Measurements from ENCODE around the gene ROCK1.
"Not testable (repeated sequence)": the region's sequence is repeated elsewhere in the genome, so short reads cannot be mapped to it uniquely, and the experiment has no call there.

Gene ROCK1

GRCh38 chr18:21111346-21112139, at the start of gene ROCK1:
Gene ROCK1, minus strand, starts transcription at chr18:21111813. Its CDS starts 903 bp downstream, at chr18:21110910.
- peak; percentile 99 for DNase-seq (ENCODE audit: low read depth)

- no peak for DNase-seq (ENCODE audit: low read depth)
Observed at GRCh38 chr18:21155443-21155842, 43.8 kb upstream of the ROCK1 start.

GRCh38 chr18:21146016-21146415, 34.4 kb upstream of the ROCK1 start:
- DNase-seq (ENCODE audit: low read depth), result no peak

GRCh38 chr18:21145371-21145770, 33.8 kb upstream of the ROCK1 start:
- DNase-seq (ENCODE audit: low read depth), result no peak

- DNase-seq (ENCODE audit: low read depth), result no peak
Observed at GRCh38 chr18:21141668-21142422, 30.2 kb upstream of the ROCK1 start.

GRCh38 chr18:21137719-21138488, 26.3 kb upstream of the ROCK1 start:
- DNase-seq (ENCODE audit: low read depth), result not testable (repeated sequence)

GRCh38 chr18:21134895-21135294, 23.3 kb upstream of the ROCK1 start:
- DNase-seq (ENCODE audit: low read depth), result no peak

GRCh38 chr18:21132398-21132918, 20.8 kb upstream of the ROCK1 start:
- no peak for DNase-seq (ENCODE audit: low read depth)

- DNase-seq (ENCODE audit: low read depth), result no peak
Observed at GRCh38 chr18:21131698-21132227, 20.1 kb upstream of the ROCK1 start.

GRCh38 chr18:21129566-21130216, 18.1 kb upstream of the ROCK1 start:
- no peak for DNase-seq (ENCODE audit: low read depth)

- DNase-seq (ENCODE audit: low read depth), result no peak
Observed at GRCh38 chr18:21123290-21123926, 11.8 kb upstream of the ROCK1 start.

GRCh38 chr18:21118806-21119205, 7.2 kb upstream of the ROCK1 start:
- no peak for DNase-seq (ENCODE audit: low read depth)

GRCh38 chr18:21117409-21118131, 6.0 kb upstream of the ROCK1 start:
- DNase-seq (ENCODE audit: low read depth), result no peak

GRCh38 chr18:21115519-21116411, 4.2 kb upstream of the ROCK1 start:
- DNase-seq (ENCODE audit: low read depth), result no peak

- DNase-seq (ENCODE audit: low read depth), result no peak
Observed at GRCh38 chr18:21112543-21113105, 1.0 kb upstream of the ROCK1 start.

GRCh38 chr18:21112140-21112473, 494 bp upstream of the ROCK1 start:
- DNase-seq (ENCODE audit: low read depth), result no peak

GRCh38 chr18:21110713-21111345, 784 bp downstream of the ROCK1 start:
- DNase-seq (ENCODE audit: low read depth), result peak; percentile 53

GRCh38 chr18:21109936-21110712, 1.5 kb downstream of the ROCK1 start:
- DNase-seq (ENCODE audit: low read depth), result no peak
